ENCODE measurements around the gene PNMA8C.
"Not testable (repeated sequence)": the region's sequence is repeated elsewhere in the genome, so short reads cannot be mapped to it uniquely, and the experiment has no call there.

GRCh38 chr19:46433470-46433869 is 4.7 kb upstream of the PNMA8C start:
- TF ChIP-seq POLR2A (IDR thresholded peaks at IDR 0.05; ENCODE audit: low read depth, low read length); POLR2AphosphoS5 (IDR thresholded peaks at IDR 0.05; ENCODE audit: low read depth, low read length); TAF1 (IDR thresholded peaks at IDR 0.05; ENCODE audit: low read depth, low read length); POU2F2 (IDR thresholded peaks at IDR 0.05; ENCODE audit: low read depth, low read length); SPI1 (IDR thresholded peaks at IDR 0.05; ENCODE audit: low read depth, low read length); PAX5 (IDR thresholded peaks at IDR 0.05; ENCODE audit: insufficient read depth, low read length, severe bottlenecking): not testable (repeated sequence)
